ENCODE data around the gene TRIM66. TPM values are rescaled to one million over a fixed set of nuclear protein-coding genes. Genes with fewer than 3 reads are reported as not detected.

The TRIM66 gene
- total and polyA plus RNA-seq, 2 donors (not counting 3 experiments of a cell fraction or from before 2014, with no cell fraction given) = 5.5 to 11.7 TPM

- no peak overlapping the region for H3K27ac ChIP-seq (ENCODE audit: insufficient read depth, low read depth, low read length)
- no peak overlapping the region for H3K4me3 ChIP-seq (replicated peaks in 1 of 3; ENCODE audit: insufficient read depth in 1 of 3, low read depth in 1 of 3, low read length in 3 of 3)
- CTCF ChIA-PET = no interaction called here
- no peaks in the 10 kb centered on the region for H3K9me1 ChIP-seq (replicated peaks; ENCODE audit: control insufficient read depth, extremely low read depth, insufficient read depth, low read length)
- FAIRE-seq (no peak), DNase-seq (ENCODE audit: low read depth, low spot score) (no peak)
- no peak for TF ChIP-seq POLR2A (IDR thresholded peaks at IDR 0.05; ENCODE audit: low read depth, low read length)
- TF ChIP-seq CTCF (IDR thresholded peaks at IDR 0.05; ENCODE audit: extremely low read depth in 1 of 2, insufficient read depth in 1 of 2, low read depth in 1 of 2, low read length in 2 of 2) = no peak
- no peak for TF ChIP-seq GATA2 (IDR thresholded peaks at IDR 0.05; ENCODE audit: insufficient read depth, insufficient read length, low read depth, low read length)
- no TSS peak for BruUV-seq (replicated peaks)
- no peak overlapping the region for H3K9ac ChIP-seq (replicated peaks; ENCODE audit: extremely low read depth, insufficient read depth, low read length)
- H4K20me1 ChIP-seq (replicated peaks; ENCODE audit: control insufficient read depth, extremely low read depth, insufficient read depth, low read length) = no peaks in the 10 kb centered on the region
- no peaks in the 10 kb centered on the region for H3K79me2 ChIP-seq (ENCODE audit: control insufficient read depth, insufficient read depth, low read length)
- intact Hi-C loops (cut with micrococcal nuclease) = no loop called here
- dilution Hi-C loops (cut with MboI; ENCODE audit: extremely low pct_ligation_motif_present, low sequenced_read_pairs) = no loop called here
- POLR2A ChIA-PET = no interaction called here
- no peak overlapping the region for H2AFZ ChIP-seq (ENCODE audit: low read depth, low read length)
- H3K36me3 ChIP-seq (ENCODE audit: control insufficient read depth in 2 of 2, extremely low read depth in 1 of 2, insufficient read depth in 2 of 2, low read length in 2 of 2) = peaks cover 0 to 6% of the 10 kb centered on the region in 2 experiments
- no peaks in the 10 kb centered on the region for H3K27me3 ChIP-seq (ENCODE audit: control insufficient read depth in 2 of 2, insufficient read depth in 2 of 2, low read length in 2 of 2)
- H3K4me1 ChIP-seq (ENCODE audit: control insufficient read depth, extremely low read depth, insufficient read depth, low read length) = no peaks in the 10 kb centered on the region
- no peak overlapping the region for H3K4me2 ChIP-seq (ENCODE audit: insufficient read depth, low read length)
- no peaks in the 10 kb centered on the region for H3K9me3 ChIP-seq (replicated peaks; ENCODE audit: control insufficient read depth, insufficient read depth, low read length)
Observed at GRCh38 chr11:8624698-8625097, 57.8 kb downstream of the TRIM66 start.

DNA sequence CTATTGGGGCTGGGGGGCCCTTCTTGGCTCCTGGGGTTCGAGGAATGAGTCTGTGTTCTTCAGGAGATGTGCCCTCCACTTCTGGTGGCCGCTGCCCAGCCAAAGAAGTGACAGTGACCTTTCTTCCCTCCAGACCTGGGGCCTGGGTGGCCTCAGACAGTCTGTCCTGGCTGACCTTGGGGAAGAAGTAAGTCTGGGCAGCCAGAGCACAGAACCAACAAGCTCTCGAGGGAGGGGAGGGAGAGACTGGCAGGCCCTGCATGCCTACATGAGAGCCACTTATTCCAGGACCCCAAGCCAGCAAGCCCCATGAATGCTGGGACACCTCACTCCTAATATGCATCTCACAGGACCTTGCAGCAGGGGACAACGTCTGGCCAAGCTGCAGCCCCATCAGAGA lies 61.3 kb downstream of the TRIM66 start:
- H3K4me2 ChIP-seq (ENCODE audit: insufficient read depth, low read length) = no peak overlapping the region
- no peaks in the 10 kb centered on the region for H4K20me1 ChIP-seq (replicated peaks; ENCODE audit: control insufficient read depth, extremely low read depth, insufficient read depth, low read length)
- CTCF ChIA-PET = no interaction called here
- no peak overlapping the region for H3K9ac ChIP-seq (replicated peaks; ENCODE audit: extremely low read depth, insufficient read depth, low read length)
- no peaks in the 10 kb centered on the region for H3K9me3 ChIP-seq (replicated peaks; ENCODE audit: control insufficient read depth, insufficient read depth, low read length)
- H3K4me1 ChIP-seq (ENCODE audit: control insufficient read depth, extremely low read depth, insufficient read depth, low read length) = no peaks in the 10 kb centered on the region
- H3K4me3 ChIP-seq (replicated peaks in 1 of 3; ENCODE audit: insufficient read depth in 1 of 3, low read depth in 1 of 3, low read length in 3 of 3) = no peak overlapping the region
- dilution Hi-C loops (cut with MboI; ENCODE audit: extremely low pct_ligation_motif_present, low sequenced_read_pairs) (no loop called here), intact Hi-C loops (cut with micrococcal nuclease) (no loop called here)
- DNase-seq (ENCODE audit: low read depth, low spot score) (no peak), FAIRE-seq (no peak)
- no peaks in the 10 kb centered on the region for H3K27me3 ChIP-seq (ENCODE audit: control insufficient read depth in 2 of 2, insufficient read depth in 2 of 2, low read length in 2 of 2)
- BruUV-seq (replicated peaks) = no TSS peak
- POLR2A ChIA-PET = no interaction called here
- H2AFZ ChIP-seq (ENCODE audit: low read depth, low read length) = no peak overlapping the region
- H3K9me1 ChIP-seq (replicated peaks; ENCODE audit: control insufficient read depth, extremely low read depth, insufficient read depth, low read length) = no peaks in the 10 kb centered on the region
- H3K79me2 ChIP-seq (ENCODE audit: control insufficient read depth, insufficient read depth, low read length) = no peaks in the 10 kb centered on the region
- no peak overlapping the region for H3K27ac ChIP-seq (ENCODE audit: insufficient read depth, low read depth, low read length)
- no peak for TF ChIP-seq POLR2AphosphoS5 (IDR thresholded peaks at IDR 0.05; ENCODE audit: insufficient read depth, low read depth, low read length)
- no peak for TF ChIP-seq CTCF (IDR thresholded peaks at IDR 0.05; ENCODE audit: extremely low read depth in 1 of 2, insufficient read depth in 1 of 2, low read depth in 1 of 2, low read length in 2 of 2)
- no peak for TF ChIP-seq GATA2 (IDR thresholded peaks at IDR 0.05; ENCODE audit: insufficient read depth, insufficient read length, low read depth, low read length)
- no peak for TF ChIP-seq FOS (IDR thresholded peaks at IDR 0.05; ENCODE audit: borderline replicate concordance, insufficient read depth, low read length)
- TF ChIP-seq MYC (IDR thresholded peaks at IDR 0.05; ENCODE audit: low read depth, low read length) = no peak
- no peak for TF ChIP-seq EZH2 (IDR thresholded peaks at IDR 0.05; ENCODE audit: borderline replicate concordance, low read depth, low read length, severe bottlenecking)
- no peak for TF ChIP-seq MAX (IDR thresholded peaks at IDR 0.05; ENCODE audit: insufficient read depth, insufficient read length)
- TF ChIP-seq JUN (IDR thresholded peaks at IDR 0.05; ENCODE audit: borderline replicate concordance, insufficient read depth, insufficient read length, low read depth) = no peak
- no peak for TF ChIP-seq POLR2A (IDR thresholded peaks at IDR 0.05; ENCODE audit: low read depth, low read length)
- peaks cover 0 to 6% of the 10 kb centered on the region in 2 experiments for H3K36me3 ChIP-seq (ENCODE audit: control insufficient read depth in 2 of 2, extremely low read depth in 1 of 2, insufficient read depth in 2 of 2, low read length in 2 of 2)

Measured in endothelial cell of umbilical vein (primary cell).